GM13976 (cell line): ENCODE results near the gene TSPAN13.

ENCODE experiments used
- DNase-seq: peaks from one replicate; pipeline ENCODE4 v3.0.0; 2012; ENCODE audit warnings: low spot score
- CTCF ChIP-seq: IDR thresholded peaks from 2 replicates; pipeline ENCODE4 v1.5.1; 2012; ENCODE audit warnings: borderline replicate concordance, mild to moderate bottlenecking; ENCODE audit not compliant: insufficient read depth; ENCODE audit errors: extremely low read depth, missing control alignments, control extremely low read depth
- in situ Hi-C: fragments of 300-500 bp; cut with MboI; formaldehyde crosslinking; loops from one replicate; pipeline ENCODE4 v1.12.0; 2022; ENCODE audit warnings: low sequenced_read_pairs, mixed read lengths, inconsistent platforms; ENCODE audit not compliant: unreplicated experiment

TSPAN13 gene

GRCh38 chr7:16822029-16822428 is 68.5 kb downstream of the TSPAN13 start:
- TF ChIP-seq CTCF = no peak
- in situ Hi-C loops = no loop called here
- DNase-seq = no peak

- no peak for TF ChIP-seq CTCF
- in situ Hi-C loops = no loop called here
Observed at GRCh38 chr7:16826060-16826459, 72.5 kb downstream of the TSPAN13 start.

GRCh38 chr7:16833373-16833772 is 79.8 kb downstream of the TSPAN13 start:
- no peak for TF ChIP-seq CTCF
- in situ Hi-C loops = no loop called here
- no peak for DNase-seq

More at GRCh38 chr7:16826060-16826459, 72.5 kb downstream of the TSPAN13 start:
- no peak for DNase-seq
